Endometrial microvascular endothelial cells (primary cell): ENCODE data around the gene AMACR. TPM values are rescaled to one million over a fixed set of nuclear protein-coding genes. Genes with fewer than 3 reads are reported as not detected.
"Not testable (repeated sequence)": the region's sequence is repeated elsewhere in the genome, so short reads cannot be mapped to it uniquely, and the experiment has no call there.

Source experiments
- in situ Hi-C: cut with HindIII; loops from 2 replicates; pipeline ENCODE4 v1.10.0; 2017; ENCODE audit warnings: low sequenced_read_pairs, low pct_unique_long_range_greater_than_20kb; ENCODE audit errors: inconsistent ontology term
- total RNA-seq: library from RNA; depleted of rRNA; stranded (reverse); fragments of >200 nt; gene quantifications from one replicate; pipeline ENCODE4 v1.2.3, GENCODE V29; 2015; ENCODE audit errors: inconsistent ontology term

The AMACR gene
- total RNA-seq, 1 donor from 2014 or later = 8.4 TPM

- in situ Hi-C loops = no loop called here
These were observed 4.9 kb upstream of the AMACR start for GRCh38 chr5:34012791-34013190.

GRCh38 chr5:34011536-34011935 is 3.7 kb upstream of the AMACR start:
- in situ Hi-C loops = no loop called here

- in situ Hi-C loops = not testable (repeated sequence)
These were observed 2.3 kb upstream of the AMACR start for GRCh38 chr5:34010146-34010545.

- in situ Hi-C loops = no loop called here
These were observed 1.8 kb upstream of the AMACR start for GRCh38 chr5:34009610-34010009.

- in situ Hi-C loops = no loop called here
These were observed 952 bp upstream of the AMACR start for GRCh38 chr5:34008802-34009201.

- in situ Hi-C loops = no loop called here
These were observed 639 bp downstream of the AMACR start for GRCh38 chr5:34007201-34007620.

GRCh38 chr5:34005681-34006080 is 2.2 kb downstream of the AMACR start:
- in situ Hi-C loops = no loop called here

- in situ Hi-C loops = no loop called here
These were observed 2.6 kb downstream of the AMACR start for GRCh38 chr5:34005211-34005610.

- in situ Hi-C loops = no loop called here
These were observed 3.9 kb downstream of the AMACR start for GRCh38 chr5:34003941-34004340.

GRCh38 chr5:34002629-34003328 is 5.1 kb downstream of the AMACR start:
- in situ Hi-C loops = no loop called here

GRCh38 chr5:34001241-34001841 is 6.5 kb downstream of the AMACR start:
- in situ Hi-C loops = no loop called here

GRCh38 chr5:33999978-34000377 is 7.9 kb downstream of the AMACR start:
- in situ Hi-C loops = no loop called here

- in situ Hi-C loops = no loop called here
These were observed 10.4 kb downstream of the AMACR start for GRCh38 chr5:33997331-33997983.

- in situ Hi-C loops = no loop called here
These were observed 12.0 kb downstream of the AMACR start for GRCh38 chr5:33995865-33996264.

GRCh38 chr5:33994845-33995244 is 13.0 kb downstream of the AMACR start:
- in situ Hi-C loops = no loop called here

- in situ Hi-C loops = no loop called here
These were observed 15.0 kb downstream of the AMACR start for GRCh38 chr5:33992864-33993263.

- in situ Hi-C loops = no loop called here
These were observed 22.4 kb downstream of the AMACR start for GRCh38 chr5:33985447-33985846.

GRCh38 chr5:33984671-33985124 is 23.2 kb downstream of the AMACR start, which contains the start of gene SLC45A2:
TSS of gene SLC45A2 (minus strand) at chr5:33984693. CDS start at chr5:33984583, 110 bp downstream.
- in situ Hi-C loops = no loop called here

- in situ Hi-C loops = no loop called here
These were observed 23.7 kb downstream of the AMACR start for GRCh38 chr5:33984178-33984577.
